ENCODE data around the gene DNAH12.
"Not testable (repeated sequence)": the region's sequence is repeated elsewhere in the genome, so short reads cannot be mapped to it uniquely, and the experiment has no call there.

The DNAH12 gene

DNA sequence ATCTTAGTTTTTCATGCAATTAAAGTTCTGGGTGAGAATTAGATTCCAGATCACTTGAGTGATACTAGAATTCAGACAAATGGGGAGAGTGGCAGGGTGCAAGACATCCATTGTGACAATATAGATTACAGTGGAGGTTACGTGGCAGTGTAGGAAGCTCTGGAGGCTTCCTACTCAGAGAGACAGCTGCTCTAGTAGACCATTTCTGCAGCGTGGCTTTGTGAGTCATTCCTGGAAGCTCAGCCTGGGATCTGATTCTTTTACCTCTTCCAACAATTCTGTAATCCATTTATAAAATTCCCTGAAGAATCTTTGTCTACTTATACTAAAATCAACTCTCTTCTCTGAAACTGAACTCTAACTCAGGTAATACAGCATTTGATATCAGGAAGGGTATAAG lies 161.2 kb downstream of the DNAH12 start:
- DNase-seq: no peak
- Histone ChIP-seq H3K4me1 (ENCODE audit: control insufficient read depth in 1 of 2, insufficient read depth in 2 of 2, low read length in 2 of 2) (no peaks in the 10 kb centered on the region), H3K14ac (ENCODE audit: low read length) (no peak overlapping the region), H3K4me3 (ENCODE audit: low read depth, low read length) (no peak overlapping the region), H3K36me3 (ENCODE audit: control insufficient read depth in 1 of 2, insufficient read depth in 2 of 2, low read length in 2 of 2) (no peaks in the 10 kb centered on the region), H3K9ac (ENCODE audit: low read length) (no peak overlapping the region), H4K8ac (ENCODE audit: low read depth, low read length) (no peak overlapping the region), H2BK120ac (ENCODE audit: insufficient read depth, low read length, poor library complexity) (no peak overlapping the region), H3K18ac (ENCODE audit: low read length) (no peak overlapping the region), H2BK12ac (ENCODE audit: low read length) (no peak overlapping the region), H3K27me3 (ENCODE audit: insufficient read depth, low read length) (no peaks in the 10 kb centered on the region), H3K9me3 (ENCODE audit: insufficient read depth, low read depth, low read length) (no peaks in the 10 kb centered on the region), H4K12ac (ENCODE audit: low read depth, low read length) (no peak overlapping the region), H3K79me2 (ENCODE audit: control insufficient read depth, insufficient read depth, low read length, poor library complexity) (no peaks in the 10 kb centered on the region), H2BK5ac (ENCODE audit: low read depth, low read length, poor library complexity) (no peak overlapping the region), H4K91ac (ENCODE audit: low read depth, low read length) (no peak overlapping the region), H3K27ac (ENCODE audit: low read depth, low read length) (no peak overlapping the region), H2AFZ (ENCODE audit: insufficient read depth, low read length, poor library complexity) (no peak overlapping the region), H3K23ac (ENCODE audit: low read length) (no peak overlapping the region), H3K4ac (ENCODE audit: low read depth, low read length) (no peak overlapping the region), H3K4me2 (ENCODE audit: low read length) (no peak overlapping the region), H3K79me1 (ENCODE audit: low read length) (no peaks in the 10 kb centered on the region), H2AK5ac (ENCODE audit: low read length) (no peak overlapping the region)
- no CpG with 5 or more reads among the region's 2 CpGs for WGBS (ENCODE audit: extremely low coverage, insufficient coverage, insufficient read length)

DNA sequence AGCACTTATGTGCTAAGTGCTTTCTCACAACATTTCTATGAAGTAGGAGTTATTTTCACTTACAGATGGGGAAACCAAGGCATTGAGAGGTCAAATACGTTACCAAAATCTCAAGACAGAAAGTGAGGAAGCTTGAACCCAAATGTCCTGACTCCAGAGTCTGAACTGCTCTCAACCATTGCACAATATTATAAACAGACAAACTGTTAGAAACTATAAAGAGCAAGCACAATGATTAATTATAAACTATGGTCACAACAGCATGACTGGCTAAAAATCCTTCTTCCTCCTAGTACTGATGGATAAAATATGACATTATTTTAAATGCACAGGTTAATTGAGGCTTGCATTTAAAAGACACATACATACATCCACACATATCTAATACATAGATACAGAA lies 173.8 kb downstream of the DNAH12 start:
- H2AFZ ChIP-seq (ENCODE audit: insufficient read depth, low read length, poor library complexity): no peak overlapping the region
- H3K9ac ChIP-seq (ENCODE audit: low read length): no peak overlapping the region
- H2BK120ac ChIP-seq (ENCODE audit: insufficient read depth, low read length, poor library complexity): no peak overlapping the region
- no peak overlapping the region for H4K8ac ChIP-seq (ENCODE audit: low read depth, low read length)
- peaks cover 1% of the 10 kb centered on the region for H3K9me3 ChIP-seq (ENCODE audit: insufficient read depth, low read depth, low read length)
- no peak overlapping the region for H3K4me3 ChIP-seq (ENCODE audit: low read depth, low read length)
- H2BK5ac ChIP-seq (ENCODE audit: low read depth, low read length, poor library complexity): no peak overlapping the region
- H4K91ac ChIP-seq (ENCODE audit: low read depth, low read length): no peak overlapping the region
- no peaks in the 10 kb centered on the region for H3K36me3 ChIP-seq (ENCODE audit: control insufficient read depth in 1 of 2, insufficient read depth in 2 of 2, low read length in 2 of 2)
- WGBS (ENCODE audit: extremely low coverage, insufficient coverage, insufficient read length): no CpG with 5 or more reads among the region's 1 CpG
- no peak overlapping the region for H3K27ac ChIP-seq (ENCODE audit: low read depth, low read length)
- H3K23ac ChIP-seq (ENCODE audit: low read length): no peak overlapping the region
- no peak overlapping the region for H2BK12ac ChIP-seq (ENCODE audit: low read length)
- H3K79me2 ChIP-seq (ENCODE audit: control insufficient read depth, insufficient read depth, low read length, poor library complexity): no peaks in the 10 kb centered on the region
- no peak overlapping the region for H4K12ac ChIP-seq (ENCODE audit: low read depth, low read length)
- H3K4me2 ChIP-seq (ENCODE audit: low read length): no peak overlapping the region
- no peaks in the 10 kb centered on the region for H3K27me3 ChIP-seq (ENCODE audit: insufficient read depth, low read length)
- H3K18ac ChIP-seq (ENCODE audit: low read length): no peak overlapping the region
- no peak overlapping the region for H2AK5ac ChIP-seq (ENCODE audit: low read length)
- DNase-seq: no peak
- no peak overlapping the region for H3K4ac ChIP-seq (ENCODE audit: low read depth, low read length)
- H3K79me1 ChIP-seq (ENCODE audit: low read length): no peaks in the 10 kb centered on the region
- no peaks in the 10 kb centered on the region for H3K4me1 ChIP-seq (ENCODE audit: control insufficient read depth in 1 of 2, insufficient read depth in 2 of 2, low read length in 2 of 2)
- H3K14ac ChIP-seq (ENCODE audit: low read length): no peak overlapping the region

DNA sequence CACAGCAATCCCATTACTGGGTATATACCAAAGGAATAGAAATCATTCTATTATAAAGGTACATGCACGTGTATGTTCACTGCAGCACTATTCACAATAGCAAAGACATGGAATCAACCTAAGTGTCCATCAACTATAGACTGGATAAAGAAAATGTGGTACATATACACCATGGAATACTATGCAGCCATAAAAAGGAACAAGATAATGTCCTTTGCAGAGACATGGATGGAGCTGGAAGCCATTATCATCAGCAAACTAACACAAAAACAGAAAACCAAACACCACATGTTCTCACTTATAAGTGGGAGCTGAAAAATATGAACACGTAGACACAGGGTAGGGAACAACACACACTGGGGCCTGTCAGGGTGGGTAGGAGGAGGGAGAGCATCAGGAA lies 179.1 kb downstream of the DNAH12 start:
- H3K79me2 ChIP-seq (ENCODE audit: control insufficient read depth, insufficient read depth, low read length, poor library complexity); H3K4me3 ChIP-seq (ENCODE audit: low read depth, low read length); H2BK12ac ChIP-seq (ENCODE audit: low read length); H3K23ac ChIP-seq (ENCODE audit: low read length); H3K79me1 ChIP-seq (ENCODE audit: low read length); H3K4me1 ChIP-seq (ENCODE audit: control insufficient read depth in 1 of 2, insufficient read depth in 2 of 2, low read length in 2 of 2); H2AFZ ChIP-seq (ENCODE audit: insufficient read depth, low read length, poor library complexity); H3K27me3 ChIP-seq (ENCODE audit: insufficient read depth, low read length); H4K8ac ChIP-seq (ENCODE audit: low read depth, low read length); H2BK5ac ChIP-seq (ENCODE audit: low read depth, low read length, poor library complexity); H2AK5ac ChIP-seq (ENCODE audit: low read length); H3K4ac ChIP-seq (ENCODE audit: low read depth, low read length); H3K14ac ChIP-seq (ENCODE audit: low read length); H4K12ac ChIP-seq (ENCODE audit: low read depth, low read length); H3K9ac ChIP-seq (ENCODE audit: low read length); DNase-seq; H4K91ac ChIP-seq (ENCODE audit: low read depth, low read length); H3K36me3 ChIP-seq (ENCODE audit: control insufficient read depth in 1 of 2, insufficient read depth in 2 of 2, low read length in 2 of 2); H2BK120ac ChIP-seq (ENCODE audit: insufficient read depth, low read length, poor library complexity); H3K18ac ChIP-seq (ENCODE audit: low read length); H3K9me3 ChIP-seq (ENCODE audit: insufficient read depth, low read depth, low read length); H3K27ac ChIP-seq (ENCODE audit: low read depth, low read length); H3K4me2 ChIP-seq (ENCODE audit: low read length): not testable (repeated sequence)
- no CpG with 5 or more reads among the region's 2 CpGs for WGBS (ENCODE audit: extremely low coverage, insufficient coverage, insufficient read length)

- H3K4ac ChIP-seq (ENCODE audit: low read depth, low read length); H2BK5ac ChIP-seq (ENCODE audit: low read depth, low read length, poor library complexity): not testable (repeated sequence)
These were observed 187.9 kb downstream of the DNAH12 start for GRCh38 chr3:57356275-57356674.

More at GRCh38 chr3:57356275-57356674, 187.9 kb downstream of the DNAH12 start:
- H3K9ac ChIP-seq (ENCODE audit: low read length); H2AFZ ChIP-seq (ENCODE audit: insufficient read depth, low read length, poor library complexity); H3K27me3 ChIP-seq (ENCODE audit: insufficient read depth, low read length); H3K18ac ChIP-seq (ENCODE audit: low read length); H3K14ac ChIP-seq (ENCODE audit: low read length); H2AK5ac ChIP-seq (ENCODE audit: low read length); H4K8ac ChIP-seq (ENCODE audit: low read depth, low read length); H4K12ac ChIP-seq (ENCODE audit: low read depth, low read length); H3K4me2 ChIP-seq (ENCODE audit: low read length); DNase-seq; H3K79me1 ChIP-seq (ENCODE audit: low read length); H4K91ac ChIP-seq (ENCODE audit: low read depth, low read length); H3K36me3 ChIP-seq (ENCODE audit: control insufficient read depth in 1 of 2, insufficient read depth in 2 of 2, low read length in 2 of 2); H3K27ac ChIP-seq (ENCODE audit: low read depth, low read length); H2BK120ac ChIP-seq (ENCODE audit: insufficient read depth, low read length, poor library complexity); H3K79me2 ChIP-seq (ENCODE audit: control insufficient read depth, insufficient read depth, low read length, poor library complexity); H3K4me3 ChIP-seq (ENCODE audit: low read depth, low read length); H3K4me1 ChIP-seq (ENCODE audit: control insufficient read depth in 1 of 2, insufficient read depth in 2 of 2, low read length in 2 of 2); H3K9me3 ChIP-seq (ENCODE audit: insufficient read depth, low read depth, low read length); H2BK12ac ChIP-seq (ENCODE audit: low read length); H3K23ac ChIP-seq (ENCODE audit: low read length): not testable (repeated sequence)
- no CpG with 5 or more reads among the region's 1 CpG for WGBS (ENCODE audit: extremely low coverage, insufficient coverage, insufficient read length)
